ENCODE results near the gene FES.
A peak's percentile ranks its signal among the peaks of the same experiment; 100 is the strongest.
"Not testable (repeated sequence)": the region's sequence is repeated elsewhere in the genome, so short reads cannot be mapped to it uniquely, and the experiment has no call there.

Gene FES

GRCh38 chr15:90909449-90909848 is 25.1 kb downstream of the FES start:
- DNase-seq (ENCODE audit: low spot score) = not testable (repeated sequence)

- DNase-seq (ENCODE audit: low spot score) = no peak
Measured at GRCh38 chr15:90909976-90910375, 25.7 kb downstream of the FES start.

DNA sequence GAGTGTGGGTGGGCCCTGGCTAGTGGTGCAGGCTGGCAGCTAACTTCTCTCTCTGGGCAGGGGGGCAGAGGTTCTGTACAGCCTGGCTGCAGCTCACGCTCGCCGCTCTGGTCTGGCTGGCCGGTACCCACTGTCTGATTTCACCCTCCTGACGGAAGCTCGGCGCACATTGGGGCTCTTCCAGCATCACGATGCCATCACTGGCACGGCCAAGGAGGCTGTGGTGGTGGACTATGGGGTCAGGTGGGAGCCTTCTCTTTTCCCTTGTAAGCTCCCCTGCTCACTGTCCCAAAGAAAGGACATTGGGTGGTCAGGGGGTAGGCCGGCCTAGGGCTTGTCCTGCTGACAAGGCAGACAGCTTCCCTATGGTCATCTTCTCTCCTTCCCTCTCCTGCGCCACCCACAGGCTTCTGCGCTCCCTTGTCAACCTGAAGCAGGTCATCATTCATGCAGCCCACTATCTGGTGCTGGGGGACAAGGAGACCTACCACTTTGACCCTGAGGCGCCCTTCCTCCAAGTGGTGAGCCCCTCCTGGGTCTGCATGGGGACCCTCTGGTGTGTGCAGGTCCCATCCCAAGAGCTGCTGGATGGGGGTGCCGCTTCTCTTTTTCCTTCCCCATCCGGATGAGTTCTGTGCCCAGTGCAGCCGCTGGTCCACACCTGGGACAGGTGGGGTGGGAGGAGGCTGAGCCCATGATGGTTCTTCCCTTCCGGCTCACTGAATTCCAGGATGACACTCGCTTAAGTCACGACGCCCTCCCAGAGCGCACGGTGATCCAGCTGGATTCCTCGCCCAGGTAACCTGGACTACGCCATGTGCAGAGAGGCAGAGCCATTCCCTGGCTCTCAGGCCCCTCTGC is 26.4 kb downstream of the FES start:
- no peak for DNase-seq (ENCODE audit: low spot score)

DNA sequence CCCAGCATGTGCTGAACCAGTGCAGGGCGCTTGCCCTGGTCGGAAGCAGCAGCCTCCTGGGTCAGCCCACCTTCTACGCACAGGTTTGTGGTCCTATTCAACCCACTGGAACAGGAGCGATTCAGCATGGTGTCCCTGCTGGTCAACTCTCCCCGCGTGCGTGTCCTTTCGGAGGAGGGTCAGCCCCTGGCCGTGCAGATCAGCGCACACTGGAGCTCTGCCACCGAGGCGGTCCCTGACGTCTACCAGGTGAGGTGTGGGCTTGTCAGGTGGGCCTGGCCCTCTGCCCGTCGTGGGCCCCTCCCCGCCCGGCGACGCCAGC is 27.0 kb downstream of the FES start:
- DNase-seq (ENCODE audit: low spot score) = no peak

GRCh38 chr15:90911906-90912769 is 27.8 kb downstream of the FES start:
- DNase-seq (ENCODE audit: low spot score) = no peak

DNA sequence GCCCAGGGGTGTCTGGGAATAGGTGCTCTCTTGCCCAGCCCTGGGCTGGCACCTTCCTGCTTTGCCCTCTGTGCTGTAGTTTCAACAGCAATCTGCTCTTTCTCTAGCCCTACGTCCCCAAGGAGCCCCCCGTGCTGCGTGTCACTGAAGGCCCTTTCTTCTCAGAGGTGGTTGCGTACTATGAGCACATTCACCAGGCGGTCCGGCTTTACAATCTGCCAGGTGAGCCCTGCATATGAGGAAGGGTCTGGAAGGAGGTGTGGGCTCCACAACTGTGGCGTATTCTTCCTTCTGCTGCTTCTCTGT is 28.4 kb downstream of the FES start:
- DNase-seq (ENCODE audit: low spot score) = no peak

- no peak for DNase-seq (ENCODE audit: low spot score)
Measured at GRCh38 chr15:90913398-90913944, 29.2 kb downstream of the FES start.

DNA sequence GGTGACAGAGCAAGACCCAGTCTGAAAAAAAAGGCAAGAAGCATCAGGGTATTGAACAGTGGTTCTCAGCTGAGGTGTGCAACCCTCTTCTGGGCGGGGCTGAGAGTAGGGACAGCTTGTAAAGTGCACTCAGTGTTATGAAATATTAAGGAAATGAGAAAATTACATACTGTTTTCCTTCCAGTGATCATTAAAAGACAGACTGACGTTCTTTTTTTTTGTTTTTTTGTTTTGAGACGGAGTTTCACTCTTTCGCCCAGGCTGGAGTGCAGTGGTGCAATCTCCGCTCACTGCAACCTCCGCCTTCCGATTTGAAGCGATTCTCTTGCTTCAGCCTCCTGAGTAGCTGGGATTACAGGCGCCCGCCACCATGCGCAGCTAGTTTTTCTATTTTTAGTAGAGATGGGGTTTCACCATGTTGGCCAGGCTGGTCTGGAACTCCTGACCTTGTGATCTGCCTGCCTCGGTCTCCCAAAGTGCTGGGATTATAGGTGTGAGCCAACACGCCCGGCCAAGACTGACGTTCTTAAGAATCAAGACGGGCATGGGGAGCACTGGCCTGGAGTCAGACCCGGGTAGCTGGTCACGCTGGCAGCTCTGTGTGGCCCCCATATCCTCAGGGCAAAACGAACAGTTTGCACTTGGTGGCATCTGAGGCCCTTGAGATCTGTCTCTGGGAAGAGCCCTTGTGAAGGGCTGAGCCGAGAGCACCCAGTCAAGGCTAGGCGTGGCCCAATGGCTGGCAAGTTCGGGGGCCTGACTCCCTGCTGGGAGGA is 30.2 kb downstream of the FES start:
- DNase-seq (ENCODE audit: low spot score) = no peak

GRCh38 chr15:90915216-90915807 is 31.0 kb downstream of the FES start:
- peak; percentile 19 for DNase-seq (ENCODE audit: low spot score)

GRCh38 chr15:90915808-90916440 is 31.6 kb downstream of the FES start:
- no peak for DNase-seq (ENCODE audit: low spot score)

DNA sequence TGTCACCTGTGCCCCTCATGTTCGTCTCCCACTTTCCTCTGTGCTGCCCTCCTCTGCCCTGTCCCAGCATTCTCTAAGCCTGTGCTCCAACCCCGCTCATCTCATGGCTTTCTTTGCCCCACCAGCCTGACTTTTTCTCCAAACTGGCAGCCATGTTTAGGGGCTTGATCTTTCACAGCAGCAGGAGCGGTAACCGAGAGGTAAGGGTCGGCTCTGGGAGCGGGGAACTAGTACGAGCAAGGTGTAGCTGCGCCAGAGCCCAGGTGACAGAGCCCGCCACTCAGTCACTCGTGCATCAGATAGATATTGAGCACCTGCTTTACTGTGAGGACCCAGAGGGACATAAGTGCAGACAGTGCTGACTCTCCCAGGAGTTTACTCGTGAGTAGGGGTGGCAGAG is 32.2 kb downstream of the FES start:
- no peak for DNase-seq (ENCODE audit: low spot score)

DNA sequence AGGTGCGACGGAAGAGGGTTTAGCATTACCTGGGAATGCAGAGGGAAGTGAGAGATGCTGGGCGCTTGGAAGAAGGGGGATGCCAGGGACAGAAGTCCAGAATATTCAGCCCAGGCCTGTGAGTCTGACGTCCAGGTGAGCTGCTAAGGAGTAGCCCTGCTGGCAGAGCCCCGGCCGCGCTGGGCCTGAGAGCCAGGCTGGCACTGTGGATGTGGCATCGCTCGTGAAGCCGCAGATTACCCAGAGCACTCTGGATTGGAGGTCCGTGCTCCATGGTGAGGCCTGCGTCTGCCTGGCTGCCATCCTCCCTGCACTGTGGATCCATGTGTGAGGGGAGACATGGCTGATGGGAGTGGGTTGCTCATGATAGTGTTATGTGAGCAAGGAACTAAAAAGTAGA is 33.3 kb downstream of the FES start:
- DNase-seq (ENCODE audit: low spot score) = no peak

GRCh38 chr15:90918034-90918788 is 33.9 kb downstream of the FES start:
- no peak for DNase-seq (ENCODE audit: low spot score)

DNA sequence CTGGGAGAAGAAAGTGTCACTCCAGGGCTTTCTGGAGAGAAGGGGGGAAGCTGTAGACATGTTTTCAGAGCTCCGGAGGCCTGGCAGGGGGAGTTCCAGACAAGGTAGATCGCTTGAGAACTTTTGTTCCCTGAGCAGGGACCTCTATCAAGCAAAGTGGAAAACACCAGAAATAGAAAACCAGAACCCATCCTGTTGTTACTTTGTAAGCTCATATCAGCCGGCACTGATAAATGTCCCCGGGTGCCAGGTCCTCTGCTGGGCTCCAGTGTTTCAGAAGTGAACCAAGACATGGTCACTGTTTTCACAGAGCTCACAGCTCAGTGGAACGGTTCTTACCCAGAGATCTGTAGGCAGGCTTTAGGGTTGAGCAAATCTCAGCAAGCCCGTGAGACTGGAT is 34.5 kb downstream of the FES start:
- no peak for DNase-seq (ENCODE audit: low spot score)

- no peak for DNase-seq (ENCODE audit: low spot score)
Measured at GRCh38 chr15:90921887-90922286, 37.6 kb downstream of the FES start.

DNA sequence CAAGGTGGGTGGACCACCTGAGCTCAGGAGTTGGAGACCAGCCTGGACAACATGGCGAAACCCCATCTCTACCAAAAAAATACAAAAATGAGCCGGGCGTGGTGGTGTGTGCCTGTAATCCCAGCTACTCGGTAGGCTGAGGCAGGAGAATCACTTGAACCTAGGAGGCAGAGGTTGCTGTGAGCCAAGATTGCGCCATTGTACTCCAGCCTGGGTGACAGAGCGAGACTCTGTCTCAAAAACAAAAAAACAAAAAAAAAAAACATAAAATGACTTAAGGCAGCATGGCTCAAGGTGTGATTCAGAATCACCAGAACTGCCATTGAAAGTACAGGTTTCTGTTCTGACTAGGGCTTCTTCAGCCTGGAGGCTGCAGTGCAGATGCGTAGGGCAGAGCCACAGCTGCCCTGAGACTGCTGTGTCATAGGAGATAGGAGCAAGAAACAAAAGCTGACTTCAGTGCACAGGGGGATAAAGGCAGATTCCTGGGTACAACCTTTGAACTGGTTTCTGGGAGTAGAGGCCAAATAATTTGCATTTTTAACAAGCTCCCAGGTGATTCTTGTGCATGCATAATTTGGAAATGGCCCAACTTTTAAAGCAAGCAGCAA is 38.5 kb downstream of the FES start:
- DNase-seq (ENCODE audit: low spot score) = not testable (repeated sequence)

DNA sequence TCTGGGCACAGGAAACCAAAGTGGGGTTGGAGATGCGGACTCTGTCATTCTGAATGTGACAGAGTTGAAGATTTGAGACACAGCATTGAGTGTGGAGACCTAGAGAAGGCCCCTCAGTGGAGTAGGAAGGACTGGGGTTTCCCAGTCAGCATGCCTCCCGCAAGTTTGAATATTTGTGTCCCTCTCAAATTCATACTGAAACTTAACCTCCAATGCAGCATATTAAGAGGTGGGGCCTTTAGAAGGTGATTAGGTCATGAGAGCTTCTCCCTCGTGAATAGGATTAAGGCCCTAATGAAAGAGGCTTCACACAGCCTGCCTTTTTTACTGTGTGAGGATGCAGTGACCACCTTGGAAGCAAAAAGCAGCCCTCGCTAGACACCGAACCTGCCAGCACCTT is 40.1 kb downstream of the FES start:
- DNase-seq (ENCODE audit: low spot score) = no peak

- not testable (repeated sequence) for DNase-seq (ENCODE audit: low spot score)
Measured at GRCh38 chr15:90926766-90927165, 42.5 kb downstream of the FES start.

DNA sequence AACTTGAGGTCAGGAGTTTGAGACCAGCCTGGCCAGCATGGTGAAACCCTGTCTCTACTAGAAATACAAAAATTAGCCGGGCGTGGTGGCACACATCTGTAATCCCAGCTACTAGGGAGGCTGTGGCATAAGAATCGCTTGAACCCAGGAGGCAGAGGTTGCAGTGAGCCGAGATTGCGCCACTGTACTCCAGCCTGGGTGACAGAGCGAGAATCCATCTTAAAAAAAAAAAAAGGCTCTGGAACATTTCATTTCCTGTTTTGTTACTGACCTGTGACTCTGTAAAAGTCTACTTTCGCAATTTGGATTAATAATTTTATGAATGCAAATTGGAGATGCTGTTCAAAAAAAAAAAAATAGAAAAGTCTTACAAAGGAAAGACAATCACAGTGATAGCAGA is 43.8 kb downstream of the FES start:
- DNase-seq (ENCODE audit: low spot score) = not testable (repeated sequence)

Measured in SK-N-DZ (cell line).